Activated effector memory CD4-positive, alpha-beta T cell treated with Interleukin-2 at 50 U/mL for 16 hours (primary cell): ENCODE measurements around the gene ITGA11.

Experiments used
- DNase-seq: peaks from one replicate; pipeline ENCODE4 v3.0.0-alpha.2; 2020

ITGA11 gene

GRCh38 chr15:68389936-68390817 is 41.8 kb downstream of the ITGA11 start:
- DNase-seq, result no peak

- no peak for DNase-seq
Observed at GRCh38 chr15:68389041-68389930, 42.7 kb downstream of the ITGA11 start.

DNA sequence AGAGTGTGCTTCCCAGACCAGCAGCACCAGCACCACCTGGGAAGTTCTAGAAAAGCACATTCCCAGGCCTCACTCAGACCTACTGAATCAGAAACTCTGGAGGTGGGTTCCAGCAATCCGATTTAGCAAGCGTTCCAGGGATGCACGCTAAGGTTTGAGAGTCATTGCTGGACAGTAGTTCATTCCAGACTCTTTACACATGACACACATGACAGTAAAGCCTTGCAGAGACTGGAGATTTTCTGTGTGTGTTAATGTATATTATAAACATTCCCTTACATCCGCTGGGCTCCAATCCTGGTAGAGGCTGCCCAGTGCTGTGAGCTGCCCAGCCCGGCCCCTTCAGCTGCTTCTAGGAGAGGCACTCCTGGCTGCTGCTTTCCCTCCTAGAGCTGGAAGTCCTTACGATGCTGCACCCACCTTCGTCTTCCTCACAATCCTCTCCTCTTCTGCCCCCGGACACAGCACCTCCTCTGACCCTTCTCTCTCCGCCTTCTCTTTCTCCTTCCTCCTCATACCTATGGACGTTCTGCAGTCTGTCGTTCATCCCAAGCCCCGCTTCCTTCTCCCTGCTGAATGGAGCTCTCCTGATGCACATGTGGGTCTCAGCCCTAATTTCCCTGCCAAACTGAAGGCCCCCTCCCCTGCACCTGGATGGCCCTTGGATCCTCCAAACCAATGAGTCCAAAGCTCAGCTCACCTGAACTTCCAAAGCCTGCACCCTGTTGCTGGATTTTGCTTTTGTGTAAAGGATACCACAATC is 44.4 kb downstream of the ITGA11 start:
- DNase-seq, result no peak

DNA sequence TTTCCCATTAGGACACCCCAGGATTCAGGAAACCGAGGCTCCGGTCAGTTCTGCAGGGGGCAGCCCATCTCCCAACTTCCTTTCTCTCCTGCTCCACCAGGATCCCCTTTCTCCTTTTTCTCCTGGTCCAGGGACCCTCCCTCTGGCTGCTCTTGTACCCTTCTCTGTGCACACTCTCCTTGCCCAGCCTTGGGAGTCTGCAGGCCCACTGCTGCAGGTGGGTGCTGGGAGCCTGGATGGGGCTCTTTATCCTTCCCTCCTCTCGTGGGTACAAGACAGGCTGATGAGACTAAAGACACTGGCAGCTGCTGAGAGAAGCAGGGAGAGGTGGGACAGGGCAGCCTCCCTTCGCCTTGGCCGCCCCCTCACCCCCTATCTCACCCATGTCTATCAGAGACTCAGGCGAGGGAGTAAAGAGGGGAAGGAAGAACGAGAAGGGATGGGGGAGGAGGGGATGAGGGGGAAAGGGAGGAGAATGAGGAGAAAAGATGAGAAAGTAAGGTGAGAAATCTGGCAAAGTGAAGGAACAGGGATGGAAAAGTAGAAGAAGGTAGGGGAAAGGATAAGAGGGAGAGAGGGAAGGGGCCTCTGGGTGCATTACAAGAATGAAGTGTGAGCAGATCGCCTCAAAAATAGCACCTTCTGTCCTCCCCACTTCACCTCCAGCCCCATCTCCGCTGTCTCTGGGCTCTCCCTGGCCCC is 45.2 kb downstream of the ITGA11 start:
- DNase-seq, result no peak

- no peak for DNase-seq
Observed at GRCh38 chr15:68385671-68386586, 46.0 kb downstream of the ITGA11 start.

DNA sequence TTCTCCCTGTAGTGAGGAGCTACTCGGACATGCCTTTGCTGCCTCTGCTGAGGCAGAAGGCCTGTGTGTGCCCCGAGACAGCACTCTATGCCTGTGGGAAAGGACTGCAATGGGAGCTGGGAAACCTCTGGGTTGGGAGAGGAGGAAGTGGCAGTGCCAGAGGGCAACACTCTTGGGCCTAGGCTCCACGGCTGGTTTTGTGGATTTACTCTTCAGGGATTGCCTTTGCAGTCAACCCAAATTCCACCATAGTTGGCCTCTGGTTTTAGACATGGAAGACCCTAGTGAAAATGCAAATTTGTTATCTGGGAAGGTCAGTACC is 46.8 kb downstream of the ITGA11 start:
- no peak for DNase-seq

DNA sequence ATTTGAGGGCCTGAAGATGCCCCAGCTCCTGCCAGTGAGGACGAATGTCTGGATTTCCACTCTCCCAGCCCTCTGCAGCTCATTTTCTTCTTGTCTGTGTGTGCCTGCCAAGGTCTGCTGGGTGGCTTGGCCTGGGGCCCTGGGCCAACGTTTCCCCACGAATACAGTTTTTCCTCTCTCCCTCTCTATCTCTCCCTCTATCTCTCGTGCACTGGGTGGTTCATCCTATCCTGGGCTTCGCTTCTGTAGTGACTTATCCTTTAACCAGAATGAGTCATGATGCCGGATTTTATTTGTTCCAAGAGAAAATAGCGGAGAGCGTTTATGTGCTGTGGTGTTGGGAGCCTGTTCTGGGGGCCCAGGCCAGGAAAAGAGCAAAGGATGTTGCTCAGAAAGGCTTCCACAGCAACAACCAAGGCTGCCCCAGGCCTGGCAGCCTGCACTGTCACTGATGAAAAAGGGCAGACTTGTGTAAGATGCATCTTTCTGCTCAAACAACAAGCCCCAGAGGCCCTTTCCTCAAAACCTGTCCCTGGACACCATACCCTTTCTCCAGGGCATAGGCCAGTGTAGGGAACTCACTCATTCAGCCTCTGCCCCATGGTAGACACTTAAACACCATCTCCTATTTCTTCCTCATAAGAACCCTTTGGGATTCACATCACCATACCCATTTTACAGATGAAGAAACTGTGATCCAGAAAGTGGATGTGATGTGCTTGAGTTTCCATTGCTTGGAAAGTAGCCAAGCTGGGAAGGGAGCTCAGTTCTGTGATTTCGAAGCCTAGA is 47.3 kb downstream of the ITGA11 start:
- no peak for DNase-seq

DNA sequence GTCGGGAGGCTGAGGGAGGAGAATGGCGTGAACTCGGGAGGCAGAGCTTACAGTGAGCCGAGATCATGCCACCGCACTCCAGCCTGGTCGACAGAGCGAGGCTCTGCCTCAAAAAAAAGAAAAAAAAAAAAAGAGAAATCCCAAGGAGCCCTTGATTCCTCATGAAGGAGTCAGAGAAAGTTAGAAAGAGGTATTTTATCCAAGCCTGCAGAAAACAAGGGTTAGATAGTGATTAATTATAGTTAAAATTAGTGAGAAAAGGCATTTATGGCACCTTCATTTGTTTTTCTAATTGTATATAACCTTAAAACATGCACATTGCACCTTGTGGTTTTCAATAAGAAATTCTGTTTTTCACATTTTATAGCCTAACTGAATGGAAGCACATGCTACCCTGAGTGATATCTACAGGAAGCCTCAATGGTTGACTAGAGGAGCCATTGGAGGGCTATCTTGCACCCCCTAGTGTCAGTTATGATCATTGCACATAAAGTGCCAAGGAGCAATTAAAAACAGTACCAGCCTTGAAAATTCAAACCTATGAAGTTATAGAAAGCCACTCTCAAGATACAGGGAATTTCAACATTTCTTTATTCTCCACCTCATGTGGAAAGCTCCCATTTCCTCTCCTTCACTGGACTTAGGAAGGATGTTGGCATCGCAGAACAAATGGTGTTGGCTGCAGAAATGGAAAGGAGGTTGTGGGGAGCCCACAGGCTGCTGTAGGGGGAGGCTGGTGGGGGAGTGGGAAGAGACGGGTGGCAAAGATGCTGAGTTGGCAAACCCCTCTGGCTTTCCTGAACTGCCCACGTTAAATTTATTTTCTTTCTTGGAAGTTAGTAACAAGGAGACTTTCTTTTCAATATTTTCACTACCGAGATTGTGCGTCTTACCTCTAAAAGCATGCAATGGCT is 48.5 kb downstream of the ITGA11 start:
- DNase-seq, result no peak

- DNase-seq, result no peak
Observed at GRCh38 chr15:68382286-68383007, 49.5 kb downstream of the ITGA11 start.

DNA sequence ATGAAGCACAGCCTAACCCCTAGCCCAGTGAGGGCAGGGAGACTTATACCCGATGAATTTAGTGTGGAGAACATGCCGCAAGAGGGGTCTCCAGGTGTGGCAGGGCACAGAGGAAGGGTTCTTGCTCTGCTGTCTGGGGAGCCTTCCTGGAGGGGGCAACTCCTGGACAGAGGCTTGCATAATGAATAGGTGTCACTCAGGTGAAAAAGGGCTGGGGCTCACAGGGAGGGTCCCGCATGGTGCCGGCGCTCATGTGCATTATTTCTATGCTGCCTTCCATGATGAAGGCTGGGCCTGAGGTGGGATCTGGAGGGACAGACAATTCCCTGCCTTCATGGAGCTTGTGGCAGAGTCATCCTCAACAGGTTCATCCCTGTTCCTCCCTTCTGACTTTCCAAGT is 51.5 kb downstream of the ITGA11 start:
- no peak for DNase-seq

GRCh38 chr15:68379759-68380290 is 52.1 kb downstream of the ITGA11 start:
- no peak for DNase-seq

DNA sequence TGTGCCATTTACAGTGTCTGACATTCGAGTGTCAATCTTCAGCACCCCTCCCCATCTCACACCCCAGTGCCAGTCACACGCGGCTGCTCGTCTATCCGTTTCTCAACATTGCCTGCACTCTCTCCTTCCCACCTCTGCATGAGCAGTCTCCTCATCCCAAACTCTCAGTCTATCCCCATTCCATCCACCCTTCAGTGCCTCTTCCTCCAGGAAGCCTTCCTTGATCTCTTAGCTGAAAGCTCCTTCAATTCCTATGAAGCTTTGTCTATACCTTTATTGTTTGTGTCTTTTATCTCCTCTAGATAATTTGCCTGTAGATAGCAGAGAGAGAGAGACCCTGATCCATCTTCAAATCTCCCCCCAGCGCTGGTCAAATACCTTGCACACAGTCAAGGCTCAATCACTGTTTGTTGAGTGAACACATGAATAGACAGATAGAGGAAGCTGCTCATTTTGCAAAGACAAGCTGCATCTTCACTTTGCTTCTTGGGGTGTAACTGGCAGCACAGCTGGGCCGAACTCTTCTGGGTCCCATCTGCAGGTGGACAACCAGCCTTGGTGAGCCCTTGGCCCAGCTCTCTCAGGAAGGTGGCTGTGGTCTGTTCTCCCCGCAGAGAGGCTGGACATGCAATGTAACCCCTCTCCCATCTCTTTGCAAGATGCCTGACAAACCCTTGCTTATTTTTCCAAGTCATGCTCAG is 52.8 kb downstream of the ITGA11 start:
- no peak for DNase-seq

GRCh38 chr15:68378595-68378994 is 53.4 kb downstream of the ITGA11 start:
- DNase-seq, result no peak

- DNase-seq, result no peak
Observed at GRCh38 chr15:68377766-68378165, 54.2 kb downstream of the ITGA11 start.

DNA sequence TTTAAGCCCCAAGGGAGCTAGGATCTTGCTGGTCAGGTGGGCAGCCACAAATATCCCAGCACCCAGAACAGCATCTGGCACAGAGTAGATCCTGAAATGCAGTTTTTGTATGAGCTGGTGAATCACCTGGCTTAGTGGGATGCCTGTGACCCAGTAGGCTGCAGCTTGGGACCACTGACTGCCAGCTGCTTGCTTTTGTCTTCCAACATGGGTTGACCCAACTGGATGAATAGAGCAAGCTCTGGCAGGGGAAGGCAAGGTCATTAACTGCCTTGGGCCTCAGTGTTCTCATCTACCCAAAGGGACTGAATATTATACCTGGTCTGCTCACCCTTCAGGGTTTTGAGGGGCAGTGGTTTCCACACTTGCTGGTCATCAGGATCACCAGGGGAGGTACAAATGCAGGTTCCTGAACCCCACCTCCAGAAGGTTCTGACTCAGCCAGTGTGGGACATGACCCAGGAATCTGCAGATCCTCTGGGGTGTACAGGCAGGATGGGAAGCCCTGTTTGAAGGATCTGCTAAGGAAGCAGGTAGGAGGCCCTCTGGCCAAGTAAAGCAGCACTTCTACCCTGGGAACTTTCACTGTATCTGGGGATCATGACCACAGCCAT is 55.4 kb downstream of the ITGA11 start:
- no peak for DNase-seq

DNA sequence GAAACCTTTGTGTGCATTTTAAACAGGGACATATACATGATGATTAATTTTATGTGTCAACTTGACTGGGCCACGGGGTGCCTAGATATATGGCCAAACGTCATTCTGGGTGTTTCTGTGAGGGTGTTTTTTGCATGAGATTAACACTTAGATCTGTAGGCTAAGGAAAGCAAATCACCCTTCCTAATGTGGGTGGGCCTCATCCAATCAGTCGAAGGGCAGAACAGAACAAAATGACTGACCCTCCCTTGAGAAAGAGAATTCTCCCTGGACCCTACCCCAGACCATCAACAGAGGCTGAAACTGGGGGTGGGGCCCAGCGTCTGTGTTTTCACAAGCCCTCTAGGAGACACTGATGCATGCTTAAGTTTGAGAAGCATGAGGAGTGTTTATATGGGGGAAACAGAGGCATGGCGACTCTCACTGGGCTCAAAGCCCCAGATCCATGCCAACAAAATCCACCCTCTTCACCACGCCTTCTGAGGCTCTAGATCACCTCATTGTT is 56.2 kb downstream of the ITGA11 start:
- DNase-seq, result no peak

DNA sequence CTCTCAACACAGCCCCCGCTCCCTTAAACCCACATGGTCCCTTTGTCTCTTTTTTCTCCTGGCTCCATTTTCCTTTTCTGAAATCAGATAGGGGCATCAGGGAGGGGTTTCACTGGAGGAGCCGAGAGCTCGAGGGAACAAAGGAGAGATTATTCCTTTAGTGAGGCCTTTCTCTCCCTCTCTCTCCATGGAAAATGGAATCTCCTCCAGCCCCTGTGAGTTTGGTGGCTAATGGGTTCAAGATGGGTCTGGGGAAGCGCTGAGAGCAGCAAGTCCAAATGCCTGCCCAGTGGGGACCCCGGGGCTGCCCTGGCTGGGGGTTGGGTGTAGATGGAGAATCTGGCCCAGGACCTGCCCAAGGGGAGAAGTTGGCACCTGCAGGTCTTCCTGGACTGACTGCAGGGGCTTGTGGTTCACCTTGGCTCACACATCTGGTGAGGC is 56.8 kb downstream of the ITGA11 start:
- DNase-seq, result no peak
